NCI-H2227 treated with DMSO at 0.1 percent for 48 hours (cell line): ENCODE data around the gene ZNF474.
A peak's percentile ranks its signal among the peaks of the same experiment; 100 is the strongest.
"Not testable (repeated sequence)": the region's sequence is repeated elsewhere in the genome, so short reads cannot be mapped to it uniquely, and the experiment has no call there.

Experiments used
- DNase-seq: peaks from one replicate; lab custom pipeline; 2025; lab: John Stamatoyannopoulos, UW

Gene ZNF474

GRCh38 chr5:122129306-122129705 lies at the start of gene ZNF474:
Gene ZNF474, plus strand, starts transcription at chr5:122129546. Its CDS starts 22,445 bp downstream, at chr5:122151991.
- no peak for DNase-seq

DNA sequence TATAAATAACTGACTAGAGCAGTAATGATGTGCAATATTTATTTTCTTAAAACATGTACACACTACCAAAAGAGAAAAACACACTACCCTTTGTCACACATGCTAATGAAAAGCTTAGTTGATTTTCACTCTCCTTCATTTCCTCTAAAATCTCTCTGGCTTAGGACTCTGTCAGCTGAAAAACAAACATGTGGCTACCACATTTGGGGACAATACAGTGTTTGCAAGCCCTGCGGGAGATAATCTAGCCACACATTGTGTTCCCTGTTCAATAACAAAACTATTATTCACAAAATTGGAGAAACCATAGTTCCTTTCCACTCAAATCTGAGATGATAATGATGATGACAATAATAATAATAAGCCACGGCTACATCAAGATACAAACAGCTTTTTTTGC lies 47.8 kb upstream of the ZNF474 start:
- DNase-seq, result no peak

DNA sequence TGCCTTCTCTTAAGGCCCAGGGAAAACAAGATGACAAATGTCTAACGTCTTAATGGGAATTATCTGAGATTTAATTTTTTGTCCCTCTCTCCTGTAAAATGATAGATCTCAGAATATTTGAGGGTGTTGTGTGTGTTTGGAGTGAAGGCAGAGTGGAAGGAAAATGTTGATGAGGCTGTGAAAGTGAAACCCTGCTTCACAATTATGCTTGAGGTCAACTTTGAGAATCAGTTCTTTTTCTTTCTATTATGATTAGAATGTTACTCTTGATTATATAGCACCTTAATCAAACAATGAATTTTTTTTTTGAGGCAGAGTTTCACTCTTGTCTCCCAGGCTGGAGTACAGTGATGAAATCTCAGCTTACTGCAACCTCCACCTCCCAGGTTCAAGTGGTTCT lies 45.8 kb upstream of the ZNF474 start:
- DNase-seq, result no peak

DNA sequence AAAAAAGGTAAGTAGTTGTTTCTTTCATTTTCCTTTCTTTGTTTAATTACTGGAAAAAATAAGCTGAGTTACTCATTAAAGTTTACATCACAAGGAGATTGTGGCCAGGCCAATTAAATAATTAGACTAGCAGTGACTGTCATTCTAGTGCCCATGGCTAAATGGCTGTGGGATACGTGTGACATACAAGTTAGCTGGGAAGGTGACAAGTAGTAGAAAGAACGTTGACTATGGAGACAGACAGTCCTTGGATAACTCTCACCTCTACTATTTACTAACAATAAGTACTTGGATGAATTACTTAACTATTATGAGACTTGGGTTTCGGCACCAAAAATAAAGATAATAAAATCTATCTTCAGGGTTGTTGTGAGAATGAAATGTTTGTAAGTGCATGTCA lies 44.3 kb upstream of the ZNF474 start:
- DNase-seq, result no peak

DNA sequence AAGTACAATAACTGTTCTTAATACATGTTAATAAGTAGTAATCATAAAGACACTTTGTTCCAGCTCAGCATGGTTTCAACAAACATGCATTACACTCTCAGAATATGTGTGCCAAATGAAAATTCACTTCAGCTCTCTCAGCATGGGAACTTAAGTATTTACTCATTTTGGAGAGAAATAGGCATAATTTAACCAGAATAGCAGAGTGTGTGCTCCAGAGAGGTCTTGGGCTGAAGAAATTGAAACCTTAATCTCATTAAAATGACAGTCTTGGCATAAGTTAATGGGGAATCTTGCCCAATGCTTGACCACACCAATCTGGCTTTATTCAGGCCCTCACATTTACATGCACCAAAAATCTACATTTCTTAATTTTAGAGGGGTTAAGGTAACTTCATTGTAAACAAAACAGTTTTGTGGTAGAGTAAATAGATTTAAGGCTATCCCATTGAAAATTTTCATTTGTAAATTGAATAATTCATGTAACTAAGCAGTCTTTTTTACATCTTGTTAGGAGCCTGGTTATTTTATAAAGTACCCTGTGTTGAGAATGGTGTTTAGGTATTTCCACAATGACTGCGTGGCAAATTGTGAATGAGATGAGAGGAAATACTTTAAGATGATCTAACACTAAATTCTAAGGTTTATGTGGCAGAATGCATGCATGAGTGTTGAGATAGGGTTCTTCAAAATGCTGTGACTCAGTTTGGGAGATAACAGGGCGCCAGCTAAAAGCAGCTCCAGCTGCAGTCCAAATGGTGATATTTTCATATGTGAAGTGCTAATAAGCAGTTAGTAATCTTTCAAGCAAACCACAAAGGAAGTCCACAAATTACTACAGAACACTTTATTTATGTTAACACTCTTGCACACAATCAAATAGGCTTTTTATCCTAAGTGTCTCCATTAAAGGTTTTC lies 40.0 kb upstream of the ZNF474 start:
- no peak for DNase-seq

DNA sequence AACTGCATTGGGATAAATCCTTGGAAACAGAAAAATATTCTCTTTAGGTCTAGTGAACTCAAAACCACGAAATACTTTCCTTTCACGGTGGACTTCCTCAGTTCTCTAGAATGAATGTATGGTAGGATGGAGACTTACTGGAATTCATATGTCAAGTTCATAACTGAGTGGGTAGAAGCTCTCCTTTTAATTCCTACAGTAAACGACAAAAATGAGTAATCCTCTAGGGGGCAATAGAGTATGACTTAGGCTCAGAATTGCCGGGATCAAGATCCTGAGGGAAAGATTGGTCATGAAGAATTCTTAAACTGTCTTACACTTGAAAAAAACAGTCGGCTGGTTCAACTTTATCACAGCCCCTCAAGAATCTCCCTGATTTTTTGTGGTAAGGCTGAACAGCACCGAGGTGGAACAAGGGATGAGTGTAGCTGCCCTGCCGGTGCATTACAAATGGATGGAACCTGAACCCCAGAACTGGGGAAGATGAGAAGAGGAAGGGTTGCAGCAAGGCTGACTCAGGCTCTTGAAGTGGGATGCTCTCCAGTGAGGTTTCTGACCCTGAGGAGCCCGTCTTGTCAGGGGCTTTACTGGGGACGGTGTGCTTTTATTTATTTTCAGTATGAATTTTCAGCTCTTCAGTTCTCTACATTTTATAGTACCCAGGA lies 37.3 kb upstream of the ZNF474 start:
- DNase-seq, result peak; percentile 4

- no peak for DNase-seq
Observed at GRCh38 chr5:122093415-122094180, 35.7 kb upstream of the ZNF474 start.

DNA sequence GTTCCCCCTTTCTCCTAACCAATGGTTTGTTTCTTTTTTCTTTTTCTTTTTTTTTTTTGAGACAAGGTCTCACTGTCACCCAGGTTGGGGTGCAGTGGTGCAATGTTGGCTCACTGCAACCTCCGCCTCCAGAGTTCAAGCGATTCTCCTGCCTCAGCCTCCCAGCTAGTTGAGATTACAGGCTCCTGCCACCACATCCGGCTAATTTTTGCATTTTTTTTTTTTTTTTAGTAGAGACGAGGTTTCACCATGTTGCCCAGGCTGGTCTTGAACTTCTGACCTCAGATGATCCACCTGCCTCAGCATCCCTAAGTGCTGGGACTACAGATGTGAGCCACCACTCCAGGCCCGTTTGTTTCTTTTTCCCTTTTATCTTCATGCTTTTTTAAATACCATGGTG lies 35.1 kb upstream of the ZNF474 start:
- DNase-seq, result not testable (repeated sequence)

DNA sequence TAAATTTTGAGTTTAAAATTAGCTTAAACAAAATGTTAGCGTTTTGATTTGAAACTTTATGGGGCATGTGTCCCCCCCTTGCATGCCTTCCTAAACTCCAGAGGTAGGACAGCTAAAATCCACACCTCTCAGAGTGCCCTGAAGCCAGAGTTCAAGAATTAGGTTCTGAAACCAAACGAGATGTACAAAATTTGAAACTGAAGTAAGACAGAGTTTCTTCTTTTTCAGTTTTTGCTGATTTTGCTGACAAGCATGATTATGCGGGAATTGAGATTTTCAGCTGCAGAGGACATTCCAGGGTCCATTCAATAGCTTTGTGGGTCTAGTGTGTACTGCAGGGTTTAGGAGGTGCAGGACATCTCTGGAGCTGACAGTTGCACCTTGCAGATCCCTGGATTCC lies 34.2 kb upstream of the ZNF474 start:
- no peak for DNase-seq

- DNase-seq, result no peak
Observed at GRCh38 chr5:122097391-122097790, 32.0 kb upstream of the ZNF474 start.

- DNase-seq, result no peak
Observed at GRCh38 chr5:122099060-122099790, 30.1 kb upstream of the ZNF474 start.

DNA sequence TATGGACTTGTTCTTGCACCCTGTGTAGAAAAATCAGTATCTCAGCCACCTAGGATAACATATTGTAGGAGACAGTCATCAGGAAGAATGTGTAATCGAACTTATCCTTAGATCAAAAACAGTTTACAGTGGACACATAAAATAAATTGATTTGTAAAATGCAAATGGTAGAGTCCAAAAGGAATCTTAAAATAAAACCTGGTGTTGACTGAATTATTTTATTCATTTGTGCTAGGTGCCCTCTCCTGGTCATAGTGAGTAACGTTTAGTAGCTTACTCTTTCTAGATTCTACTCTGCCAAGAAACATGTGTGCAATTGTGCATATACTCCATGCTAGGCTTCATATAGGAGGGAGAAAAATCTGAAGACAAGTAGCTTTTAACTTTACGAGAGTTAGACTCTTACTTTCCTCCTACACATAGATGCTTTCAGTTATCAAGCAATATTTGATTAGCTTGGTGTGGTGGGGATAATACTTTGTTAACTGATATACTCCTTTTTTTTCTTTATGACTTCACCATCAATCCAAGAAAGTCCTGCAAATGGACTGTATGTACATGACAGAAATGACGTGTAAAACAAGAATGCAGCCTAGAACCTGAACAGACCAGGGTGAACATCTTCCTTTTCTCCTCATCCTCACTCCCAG lies 27.6 kb upstream of the ZNF474 start:
- peak; percentile 37 for DNase-seq

- DNase-seq, result no peak
Observed at GRCh38 chr5:122102825-122103224, 26.5 kb upstream of the ZNF474 start.

GRCh38 chr5:122105909-122106308 lies 23.4 kb upstream of the ZNF474 start:
- no peak for DNase-seq

GRCh38 chr5:122107016-122107415 lies 22.3 kb upstream of the ZNF474 start:
- no peak for DNase-seq

DNA sequence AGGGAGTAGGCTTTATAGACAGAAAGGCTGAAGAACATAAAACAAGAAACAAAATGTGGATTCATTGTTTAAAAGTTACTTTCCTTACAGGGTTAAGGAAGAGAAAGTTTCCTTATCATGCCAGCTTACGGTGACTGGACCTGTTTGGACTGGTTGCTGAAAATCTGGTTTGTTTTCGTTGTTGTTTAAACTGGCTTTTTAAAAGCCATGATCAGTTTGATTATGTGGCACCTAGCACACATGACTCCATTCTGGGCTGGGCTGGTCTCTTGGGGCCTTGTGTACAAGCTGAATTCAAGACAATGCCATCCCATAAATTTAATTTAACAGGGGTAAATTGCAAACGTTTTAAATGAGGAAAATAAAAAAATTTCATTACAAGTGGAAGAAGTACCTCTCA lies 18.4 kb upstream of the ZNF474 start:
- no peak for DNase-seq

GRCh38 chr5:122111460-122111859 lies 17.9 kb upstream of the ZNF474 start:
- no peak for DNase-seq

GRCh38 chr5:122112063-122112462 lies 17.3 kb upstream of the ZNF474 start:
- DNase-seq, result no peak

DNA sequence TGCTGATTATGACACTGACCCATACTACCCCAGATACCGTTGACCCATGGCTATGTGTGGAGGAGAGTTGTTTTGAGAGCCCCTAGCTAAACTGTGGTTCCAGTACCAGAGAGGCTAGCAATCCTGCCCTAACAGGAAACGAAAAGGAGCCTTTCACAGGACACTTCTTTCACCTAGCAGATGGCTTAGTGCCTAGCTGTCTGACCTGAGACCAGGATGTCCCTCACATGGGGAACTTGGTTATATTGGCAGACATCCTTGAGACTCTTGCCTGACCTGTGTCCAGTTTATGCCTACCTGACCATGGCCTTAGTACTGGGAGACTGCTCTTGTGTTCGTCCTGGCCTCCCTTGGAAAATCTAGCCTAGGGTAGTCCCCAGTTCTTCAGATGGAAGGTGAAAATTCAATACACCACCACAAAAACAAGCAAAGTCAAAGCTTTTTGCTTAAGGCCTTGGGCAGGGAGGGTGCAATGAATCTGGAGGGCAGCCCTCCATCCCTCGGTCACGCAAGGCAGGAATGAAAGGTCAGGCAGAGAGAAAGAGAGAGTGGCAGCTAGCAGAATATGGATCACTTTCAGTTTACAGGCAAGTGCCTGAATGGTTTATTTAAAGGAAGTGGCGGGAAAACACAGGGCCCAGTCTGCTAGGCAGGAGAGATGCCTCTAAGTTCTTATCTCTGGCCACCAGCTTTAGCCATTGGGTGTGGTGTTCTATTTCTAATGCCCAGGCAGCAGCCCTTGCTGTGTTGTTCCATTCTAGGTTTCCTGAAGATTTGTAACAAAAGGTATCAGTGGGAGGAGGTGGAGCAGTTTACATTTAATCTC lies 16.4 kb upstream of the ZNF474 start:
- no peak for DNase-seq

GRCh38 chr5:122114501-122114900 lies 14.8 kb upstream of the ZNF474 start:
- no peak for DNase-seq
